WTC11 (cell line): Measurements from ENCODE around the gene ZIC5. TPM values are rescaled to one million over a fixed set of nuclear protein-coding genes. Genes with fewer than 3 reads are reported as not detected.

Source experiments
- ETV6 ChIP-seq: sonication (generic); formaldehyde crosslinking; IDR thresholded peaks from 2 replicates; pipeline ENCODE4 v1.8.1; 2022; ENCODE audit warnings: mild to moderate bottlenecking, missing genetic modification reagents
- FOXJ3 ChIP-seq: sonication (generic); formaldehyde crosslinking; IDR thresholded peaks from 2 replicates; pipeline ENCODE4 v1.9.0; 2021; ENCODE audit warnings: missing genetic modification reagents, mild to moderate bottlenecking, borderline replicate concordance
- FOXP1 ChIP-seq: sonication (generic); formaldehyde crosslinking; IDR thresholded peaks from 2 replicates; pipeline ENCODE4 v1.8.0; 2022; ENCODE audit warnings: missing genetic modification reagents, mild to moderate bottlenecking, moderate library complexity, borderline replicate concordance
- MYBL2 ChIP-seq: sonication (generic); formaldehyde crosslinking; IDR thresholded peaks from 2 replicates; pipeline ENCODE4 v1.8.1; 2023; ENCODE audit warnings: mild to moderate bottlenecking, moderate library complexity, missing genetic modification reagents
- NR1H2 ChIP-seq: sonication (generic); formaldehyde crosslinking; IDR thresholded peaks from 2 replicates; pipeline ENCODE4 v1.9.0; 2021; ENCODE audit warnings: mild to moderate bottlenecking, moderate library complexity, missing genetic modification reagents
- OVOL2 ChIP-seq: fragments of 250-450 bp; sonication (Bioruptor Pico); IDR thresholded peaks from 2 replicates; pipeline ENCODE4 v1.9.0; 2021; ENCODE audit warnings: mild to moderate bottlenecking, borderline replicate concordance
- TCF7 ChIP-seq: sonication (generic); formaldehyde crosslinking; IDR thresholded peaks from 2 replicates; pipeline ENCODE4 v1.8.0; 2022; ENCODE audit warnings: mild to moderate bottlenecking, low read depth, missing genetic modification reagents, moderate library complexity
- ZNF416 ChIP-seq: fragments of 250-450 bp; sonication (Bioruptor Pico); IDR thresholded peaks from 2 replicates; pipeline ENCODE4 v1.9.0; 2021; ENCODE audit warnings: mild to moderate bottlenecking, inconsistent platforms
- total RNA-seq: library from RNA; stranded (reverse); gene quantifications from 3 replicates; pipeline ENCODE4 v1.2.3, GENCODE V29; 2021
- TF ChIP-seq, protein P1 (sequence below): sonication (generic); formaldehyde crosslinking; IDR thresholded peaks from 2 replicates; pipeline ENCODE4 v1.8.1; 2023; ENCODE audit warnings: mild to moderate bottlenecking, missing genetic modification reagents, moderate library complexity
- TF ChIP-seq, protein P2 (sequence below): fragments of 250-450 bp; sonication (Bioruptor Pico); IDR thresholded peaks from 2 replicates; pipeline ENCODE4 v2.1.2; 2022; ENCODE audit warnings: mild to moderate bottlenecking, moderate library complexity
- TF ChIP-seq, protein P3 (sequence below): sonication (generic); formaldehyde crosslinking; IDR thresholded peaks from 2 replicates; pipeline ENCODE4 v1.8.1; 2023; ENCODE audit warnings: mild to moderate bottlenecking, missing genetic modification reagents, moderate library complexity
- TF ChIP-seq, protein P4 (sequence below): sonication (generic); formaldehyde crosslinking; IDR thresholded peaks from 2 replicates; pipeline ENCODE4 v1.8.1; 2022; ENCODE audit warnings: low read depth, mild to moderate bottlenecking, moderate library complexity, missing genetic modification reagents, borderline replicate concordance
- TF ChIP-seq, protein P5 (sequence below): sonication (generic); formaldehyde crosslinking; IDR thresholded peaks from 2 replicates; pipeline ENCODE4 v1.8.1; 2022; ENCODE audit warnings: missing genetic modification reagents, borderline replicate concordance
- TF ChIP-seq, protein P6 (sequence below): sonication (generic); formaldehyde crosslinking; IDR thresholded peaks from 2 replicates; pipeline ENCODE4 v1.8.0; 2022; ENCODE audit warnings: mild to moderate bottlenecking, missing genetic modification reagents
- TF ChIP-seq, protein P7 (sequence below): sonication (generic); formaldehyde crosslinking; IDR thresholded peaks from 2 replicates; pipeline ENCODE4 v1.8.0; 2022; ENCODE audit warnings: mild to moderate bottlenecking, missing genetic modification reagents
- TF ChIP-seq, protein P8 (sequence below): fragments of 250-450 bp; sonication (Bioruptor Pico); IDR thresholded peaks from 2 replicates; pipeline ENCODE4 v1.9.0; 2021; ENCODE audit warnings: mild to moderate bottlenecking, borderline replicate concordance
- TF ChIP-seq, protein P9 (sequence below): sonication (generic); formaldehyde crosslinking; IDR thresholded peaks from 2 replicates; pipeline ENCODE4 v1.8.0; 2023; ENCODE audit warnings: missing genetic modification reagents, mild to moderate bottlenecking, borderline replicate concordance

Gene ZIC5
- total RNA-seq, 1 experiment from 2014 or later: 46.4 TPM

DNA sequence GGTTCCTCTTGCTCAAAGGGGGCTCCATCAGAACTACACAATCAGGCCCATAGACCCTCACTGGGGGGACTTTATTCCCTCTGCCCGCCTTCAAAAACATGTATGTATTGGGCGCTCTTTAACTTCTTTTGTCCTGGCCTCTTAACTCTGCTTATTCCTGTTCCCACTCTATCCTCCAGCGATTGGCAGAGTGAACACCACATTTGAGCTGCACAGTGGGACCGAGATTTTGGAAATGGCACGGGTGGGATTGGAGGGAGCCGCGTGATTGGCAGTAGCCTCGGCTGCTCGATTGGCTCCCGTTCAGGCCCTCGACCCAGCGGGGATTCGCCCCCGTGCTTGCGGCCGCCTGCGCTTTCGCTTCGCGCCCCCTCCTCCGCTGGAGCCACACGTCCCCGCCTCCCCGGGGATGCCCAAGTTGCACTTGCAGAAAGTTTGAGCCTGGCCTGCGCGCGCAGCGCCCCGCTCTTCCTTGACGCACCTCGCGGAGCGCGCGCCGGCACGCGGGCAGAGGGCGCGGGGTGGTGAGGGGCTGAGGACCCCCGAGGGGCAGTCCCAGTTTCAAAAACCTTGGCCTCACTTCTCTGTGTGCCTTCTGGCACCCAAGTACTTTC lies at the start of gene ZIC5 (continued):
- TF ChIP-seq, protein P1, sequence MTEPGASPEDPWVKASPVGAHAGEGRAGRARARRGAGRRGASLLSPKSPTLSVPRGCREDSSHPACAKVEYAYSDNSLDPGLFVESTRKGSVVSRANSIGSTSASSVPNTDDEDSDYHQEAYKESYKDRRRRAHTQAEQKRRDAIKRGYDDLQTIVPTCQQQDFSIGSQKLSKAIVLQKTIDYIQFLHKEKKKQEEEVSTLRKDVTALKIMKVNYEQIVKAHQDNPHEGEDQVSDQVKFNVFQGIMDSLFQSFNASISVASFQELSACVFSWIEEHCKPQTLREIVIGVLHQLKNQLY (CRISPR knock-in tag): no peak
- no peak for TF ChIP-seq OVOL2 (CRISPR knock-in tag)
- peak; percentile 89 for TF ChIP-seq ETV6 (CRISPR knock-in tag)
- peak; percentile 87 for TF ChIP-seq FOXP1 (CRISPR knock-in tag)
- TF ChIP-seq, protein P2, sequence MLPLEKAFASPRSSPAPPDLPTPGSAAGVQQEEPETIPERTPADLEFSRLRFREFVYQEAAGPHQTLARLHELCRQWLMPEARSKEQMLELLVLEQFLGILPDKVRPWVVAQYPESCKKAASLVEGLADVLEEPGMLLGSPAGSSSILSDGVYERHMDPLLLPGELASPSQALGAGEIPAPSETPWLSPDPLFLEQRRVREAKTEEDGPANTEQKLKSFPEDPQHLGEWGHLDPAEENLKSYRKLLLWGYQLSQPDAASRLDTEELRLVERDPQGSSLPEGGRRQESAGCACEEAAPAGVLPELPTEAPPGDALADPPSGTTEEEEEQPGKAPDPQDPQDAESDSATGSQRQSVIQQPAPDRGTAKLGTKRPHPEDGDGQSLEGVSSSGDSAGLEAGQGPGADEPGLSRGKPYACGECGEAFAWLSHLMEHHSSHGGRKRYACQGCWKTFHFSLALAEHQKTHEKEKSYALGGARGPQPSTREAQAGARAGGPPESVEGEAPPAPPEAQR (CRISPR knock-in tag): no peak
- TF ChIP-seq, protein P3, sequence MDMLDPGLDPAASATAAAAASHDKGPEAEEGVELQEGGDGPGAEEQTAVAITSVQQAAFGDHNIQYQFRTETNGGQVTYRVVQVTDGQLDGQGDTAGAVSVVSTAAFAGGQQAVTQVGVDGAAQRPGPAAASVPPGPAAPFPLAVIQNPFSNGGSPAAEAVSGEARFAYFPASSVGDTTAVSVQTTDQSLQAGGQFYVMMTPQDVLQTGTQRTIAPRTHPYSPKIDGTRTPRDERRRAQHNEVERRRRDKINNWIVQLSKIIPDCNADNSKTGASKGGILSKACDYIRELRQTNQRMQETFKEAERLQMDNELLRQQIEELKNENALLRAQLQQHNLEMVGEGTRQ (CRISPR knock-in tag): peak; percentile 41; the same call in 1 of the 2 replicates
- TF ChIP-seq, protein P4, sequence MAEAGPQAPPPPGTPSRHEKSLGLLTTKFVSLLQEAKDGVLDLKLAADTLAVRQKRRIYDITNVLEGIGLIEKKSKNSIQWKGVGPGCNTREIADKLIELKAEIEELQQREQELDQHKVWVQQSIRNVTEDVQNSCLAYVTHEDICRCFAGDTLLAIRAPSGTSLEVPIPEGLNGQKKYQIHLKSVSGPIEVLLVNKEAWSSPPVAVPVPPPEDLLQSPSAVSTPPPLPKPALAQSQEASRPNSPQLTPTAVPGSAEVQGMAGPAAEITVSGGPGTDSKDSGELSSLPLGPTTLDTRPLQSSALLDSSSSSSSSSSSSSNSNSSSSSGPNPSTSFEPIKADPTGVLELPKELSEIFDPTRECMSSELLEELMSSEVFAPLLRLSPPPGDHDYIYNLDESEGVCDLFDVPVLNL (CRISPR knock-in tag): no peak; the same call in 1 of the 2 replicates
- TF ChIP-seq ZNF416 (CRISPR knock-in tag): no peak
- TF ChIP-seq, protein P5, sequence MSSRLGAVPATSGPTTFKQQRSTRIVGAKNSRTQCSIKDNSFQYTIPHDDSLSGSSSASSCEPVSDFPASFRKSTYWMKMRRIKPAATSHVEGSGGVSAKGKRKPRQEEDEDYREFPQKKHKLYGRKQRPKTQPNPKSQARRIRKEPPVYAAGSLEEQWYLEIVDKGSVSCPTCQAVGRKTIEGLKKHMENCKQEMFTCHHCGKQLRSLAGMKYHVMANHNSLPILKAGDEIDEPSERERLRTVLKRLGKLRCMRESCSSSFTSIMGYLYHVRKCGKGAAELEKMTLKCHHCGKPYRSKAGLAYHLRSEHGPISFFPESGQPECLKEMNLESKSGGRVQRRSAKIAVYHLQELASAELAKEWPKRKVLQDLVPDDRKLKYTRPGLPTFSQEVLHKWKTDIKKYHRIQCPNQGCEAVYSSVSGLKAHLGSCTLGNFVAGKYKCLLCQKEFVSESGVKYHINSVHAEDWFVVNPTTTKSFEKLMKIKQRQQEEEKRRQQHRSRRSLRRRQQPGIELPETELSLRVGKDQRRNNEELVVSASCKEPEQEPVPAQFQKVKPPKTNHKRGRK (CRISPR knock-in tag): no peak
- TF ChIP-seq, protein P6, sequence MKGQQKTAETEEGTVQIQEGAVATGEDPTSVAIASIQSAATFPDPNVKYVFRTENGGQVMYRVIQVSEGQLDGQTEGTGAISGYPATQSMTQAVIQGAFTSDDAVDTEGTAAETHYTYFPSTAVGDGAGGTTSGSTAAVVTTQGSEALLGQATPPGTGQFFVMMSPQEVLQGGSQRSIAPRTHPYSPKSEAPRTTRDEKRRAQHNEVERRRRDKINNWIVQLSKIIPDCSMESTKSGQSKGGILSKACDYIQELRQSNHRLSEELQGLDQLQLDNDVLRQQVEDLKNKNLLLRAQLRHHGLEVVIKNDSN (CRISPR knock-in tag): peak; percentile 55; the same call in 1 of the 2 replicates
- no peak for TF ChIP-seq TCF7
- no peak for TF ChIP-seq NR1H2 (CRISPR knock-in tag)
- peak; percentile 41; the same call in 1 of the 2 replicates for TF ChIP-seq FOXJ3 (CRISPR knock-in tag)
- TF ChIP-seq MYBL2 (CRISPR knock-in tag): peak; percentile 83
- TF ChIP-seq, protein P7, sequence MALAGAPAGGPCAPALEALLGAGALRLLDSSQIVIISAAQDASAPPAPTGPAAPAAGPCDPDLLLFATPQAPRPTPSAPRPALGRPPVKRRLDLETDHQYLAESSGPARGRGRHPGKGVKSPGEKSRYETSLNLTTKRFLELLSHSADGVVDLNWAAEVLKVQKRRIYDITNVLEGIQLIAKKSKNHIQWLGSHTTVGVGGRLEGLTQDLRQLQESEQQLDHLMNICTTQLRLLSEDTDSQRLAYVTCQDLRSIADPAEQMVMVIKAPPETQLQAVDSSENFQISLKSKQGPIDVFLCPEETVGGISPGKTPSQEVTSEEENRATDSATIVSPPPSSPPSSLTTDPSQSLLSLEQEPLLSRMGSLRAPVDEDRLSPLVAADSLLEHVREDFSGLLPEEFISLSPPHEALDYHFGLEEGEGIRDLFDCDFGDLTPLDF: peak; percentile 91
- TF ChIP-seq, protein P8, sequence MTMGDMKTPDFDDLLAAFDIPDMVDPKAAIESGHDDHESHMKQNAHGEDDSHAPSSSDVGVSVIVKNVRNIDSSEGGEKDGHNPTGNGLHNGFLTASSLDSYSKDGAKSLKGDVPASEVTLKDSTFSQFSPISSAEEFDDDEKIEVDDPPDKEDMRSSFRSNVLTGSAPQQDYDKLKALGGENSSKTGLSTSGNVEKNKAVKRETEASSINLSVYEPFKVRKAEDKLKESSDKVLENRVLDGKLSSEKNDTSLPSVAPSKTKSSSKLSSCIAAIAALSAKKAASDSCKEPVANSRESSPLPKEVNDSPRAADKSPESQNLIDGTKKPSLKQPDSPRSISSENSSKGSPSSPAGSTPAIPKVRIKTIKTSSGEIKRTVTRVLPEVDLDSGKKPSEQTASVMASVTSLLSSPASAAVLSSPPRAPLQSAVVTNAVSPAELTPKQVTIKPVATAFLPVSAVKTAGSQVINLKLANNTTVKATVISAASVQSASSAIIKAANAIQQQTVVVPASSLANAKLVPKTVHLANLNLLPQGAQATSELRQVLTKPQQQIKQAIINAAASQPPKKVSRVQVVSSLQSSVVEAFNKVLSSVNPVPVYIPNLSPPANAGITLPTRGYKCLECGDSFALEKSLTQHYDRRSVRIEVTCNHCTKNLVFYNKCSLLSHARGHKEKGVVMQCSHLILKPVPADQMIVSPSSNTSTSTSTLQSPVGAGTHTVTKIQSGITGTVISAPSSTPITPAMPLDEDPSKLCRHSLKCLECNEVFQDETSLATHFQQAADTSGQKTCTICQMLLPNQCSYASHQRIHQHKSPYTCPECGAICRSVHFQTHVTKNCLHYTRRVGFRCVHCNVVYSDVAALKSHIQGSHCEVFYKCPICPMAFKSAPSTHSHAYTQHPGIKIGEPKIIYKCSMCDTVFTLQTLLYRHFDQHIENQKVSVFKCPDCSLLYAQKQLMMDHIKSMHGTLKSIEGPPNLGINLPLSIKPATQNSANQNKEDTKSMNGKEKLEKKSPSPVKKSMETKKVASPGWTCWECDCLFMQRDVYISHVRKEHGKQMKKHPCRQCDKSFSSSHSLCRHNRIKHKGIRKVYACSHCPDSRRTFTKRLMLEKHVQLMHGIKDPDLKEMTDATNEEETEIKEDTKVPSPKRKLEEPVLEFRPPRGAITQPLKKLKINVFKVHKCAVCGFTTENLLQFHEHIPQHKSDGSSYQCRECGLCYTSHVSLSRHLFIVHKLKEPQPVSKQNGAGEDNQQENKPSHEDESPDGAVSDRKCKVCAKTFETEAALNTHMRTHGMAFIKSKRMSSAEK (CRISPR knock-in tag): no peak
- TF ChIP-seq, protein P9, sequence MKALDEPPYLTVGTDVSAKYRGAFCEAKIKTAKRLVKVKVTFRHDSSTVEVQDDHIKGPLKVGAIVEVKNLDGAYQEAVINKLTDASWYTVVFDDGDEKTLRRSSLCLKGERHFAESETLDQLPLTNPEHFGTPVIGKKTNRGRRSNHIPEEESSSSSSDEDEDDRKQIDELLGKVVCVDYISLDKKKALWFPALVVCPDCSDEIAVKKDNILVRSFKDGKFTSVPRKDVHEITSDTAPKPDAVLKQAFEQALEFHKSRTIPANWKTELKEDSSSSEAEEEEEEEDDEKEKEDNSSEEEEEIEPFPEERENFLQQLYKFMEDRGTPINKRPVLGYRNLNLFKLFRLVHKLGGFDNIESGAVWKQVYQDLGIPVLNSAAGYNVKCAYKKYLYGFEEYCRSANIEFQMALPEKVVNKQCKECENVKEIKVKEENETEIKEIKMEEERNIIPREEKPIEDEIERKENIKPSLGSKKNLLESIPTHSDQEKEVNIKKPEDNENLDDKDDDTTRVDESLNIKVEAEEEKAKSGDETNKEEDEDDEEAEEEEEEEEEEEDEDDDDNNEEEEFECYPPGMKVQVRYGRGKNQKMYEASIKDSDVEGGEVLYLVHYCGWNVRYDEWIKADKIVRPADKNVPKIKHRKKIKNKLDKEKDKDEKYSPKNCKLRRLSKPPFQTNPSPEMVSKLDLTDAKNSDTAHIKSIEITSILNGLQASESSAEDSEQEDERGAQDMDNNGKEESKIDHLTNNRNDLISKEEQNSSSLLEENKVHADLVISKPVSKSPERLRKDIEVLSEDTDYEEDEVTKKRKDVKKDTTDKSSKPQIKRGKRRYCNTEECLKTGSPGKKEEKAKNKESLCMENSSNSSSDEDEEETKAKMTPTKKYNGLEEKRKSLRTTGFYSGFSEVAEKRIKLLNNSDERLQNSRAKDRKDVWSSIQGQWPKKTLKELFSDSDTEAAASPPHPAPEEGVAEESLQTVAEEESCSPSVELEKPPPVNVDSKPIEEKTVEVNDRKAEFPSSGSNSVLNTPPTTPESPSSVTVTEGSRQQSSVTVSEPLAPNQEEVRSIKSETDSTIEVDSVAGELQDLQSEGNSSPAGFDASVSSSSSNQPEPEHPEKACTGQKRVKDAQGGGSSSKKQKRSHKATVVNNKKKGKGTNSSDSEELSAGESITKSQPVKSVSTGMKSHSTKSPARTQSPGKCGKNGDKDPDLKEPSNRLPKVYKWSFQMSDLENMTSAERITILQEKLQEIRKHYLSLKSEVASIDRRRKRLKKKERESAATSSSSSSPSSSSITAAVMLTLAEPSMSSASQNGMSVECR: peak; percentile 58; the same call in 1 of the 2 replicates
